HepG2 (cell line): ENCODE measurements around the gene RBPJ.

ENCODE experiments used
- CTCF ChIP-seq: sonication (generic); formaldehyde crosslinking; IDR thresholded peaks from 2 replicates; pipeline ENCODE4 v1.5.0; 2020; ENCODE audit warnings: mild to moderate bottlenecking, missing genetic modification reagents, moderate library complexity
- EP300 ChIP-seq, 3 experiments: sonication (generic) in 1 of 3; formaldehyde crosslinking in 1 of 3; IDR thresholded peaks; 2 replicates each; pipeline versions ENCODE4 v1.5.1 to v1.6.1; 2011 to 2020; ENCODE audit warnings: low read depth in 2 of 3, low read length in 2 of 3, borderline replicate concordance in 1 of 3, improper control_type of control experiment in 1 of 3, mild to moderate bottlenecking in 1 of 3, missing genetic modification reagents in 1 of 3, moderate library complexity in 1 of 3
- GZF1 ChIP-seq: sonication (generic); formaldehyde crosslinking; IDR thresholded peaks from 2 replicates; pipeline ENCODE4 v1.5.1; 2020; ENCODE audit warnings: mild to moderate bottlenecking, missing genetic modification reagents
- HDAC1 ChIP-seq: sonication (generic); formaldehyde crosslinking; IDR thresholded peaks from 2 replicates; pipeline ENCODE4 v1.5.1; 2020; ENCODE audit warnings: mild to moderate bottlenecking, missing genetic modification reagents
- POLR2AphosphoS2 ChIP-seq: IDR thresholded peaks from 2 replicates; pipeline ENCODE4 v1.6.1; 2011; ENCODE audit warnings: low read depth, low read length, improper control_type of control experiment
- TFAP4 ChIP-seq: sonication (generic); IDR thresholded peaks from 2 replicates; pipeline ENCODE4 v1.6.1; 2016; ENCODE audit warnings: low read depth, borderline replicate concordance
- TF ChIP-seq, protein P1 (sequence below): sonication (generic); formaldehyde crosslinking; IDR thresholded peaks from 2 replicates; pipeline ENCODE4 v1.4.0; 2020; ENCODE audit warnings: mild to moderate bottlenecking, missing genetic modification reagents

DNA sequence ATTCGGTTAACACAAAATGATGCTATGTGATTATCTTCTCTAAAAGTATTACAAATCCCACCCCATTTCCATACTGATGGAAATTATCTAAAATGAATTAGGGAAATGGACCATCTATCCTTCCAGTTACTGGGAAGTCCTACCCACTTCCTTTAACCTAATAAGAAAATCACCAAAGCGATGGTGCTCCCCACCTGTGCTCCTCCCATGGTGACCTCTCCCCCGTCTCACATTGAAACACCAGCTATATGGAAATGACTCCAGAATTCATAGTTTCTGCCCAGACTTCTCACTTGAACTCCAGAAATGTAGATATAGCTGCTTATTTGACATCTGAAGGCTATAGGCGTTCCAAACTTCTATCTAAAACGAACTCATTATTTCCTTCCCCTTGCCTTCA is 121.0 kb downstream of the RBPJ start:
- TF ChIP-seq POLR2AphosphoS2, result no peak
- no peak for TF ChIP-seq CTCF (CRISPR knock-in tag)
- TF ChIP-seq EP300 (IDR thresholded peaks at IDR 0.05; ENCODE audit: low read depth in 2 of 2, low read length in 2 of 2), result no peak
- no peak for TF ChIP-seq EP300 (CRISPR knock-in tag; IDR thresholded peaks at IDR 0.05; ENCODE audit: borderline replicate concordance)
- no peak for TF ChIP-seq GZF1 (CRISPR knock-in tag)
- TF ChIP-seq TFAP4, result no peak
- TF ChIP-seq, protein P1, sequence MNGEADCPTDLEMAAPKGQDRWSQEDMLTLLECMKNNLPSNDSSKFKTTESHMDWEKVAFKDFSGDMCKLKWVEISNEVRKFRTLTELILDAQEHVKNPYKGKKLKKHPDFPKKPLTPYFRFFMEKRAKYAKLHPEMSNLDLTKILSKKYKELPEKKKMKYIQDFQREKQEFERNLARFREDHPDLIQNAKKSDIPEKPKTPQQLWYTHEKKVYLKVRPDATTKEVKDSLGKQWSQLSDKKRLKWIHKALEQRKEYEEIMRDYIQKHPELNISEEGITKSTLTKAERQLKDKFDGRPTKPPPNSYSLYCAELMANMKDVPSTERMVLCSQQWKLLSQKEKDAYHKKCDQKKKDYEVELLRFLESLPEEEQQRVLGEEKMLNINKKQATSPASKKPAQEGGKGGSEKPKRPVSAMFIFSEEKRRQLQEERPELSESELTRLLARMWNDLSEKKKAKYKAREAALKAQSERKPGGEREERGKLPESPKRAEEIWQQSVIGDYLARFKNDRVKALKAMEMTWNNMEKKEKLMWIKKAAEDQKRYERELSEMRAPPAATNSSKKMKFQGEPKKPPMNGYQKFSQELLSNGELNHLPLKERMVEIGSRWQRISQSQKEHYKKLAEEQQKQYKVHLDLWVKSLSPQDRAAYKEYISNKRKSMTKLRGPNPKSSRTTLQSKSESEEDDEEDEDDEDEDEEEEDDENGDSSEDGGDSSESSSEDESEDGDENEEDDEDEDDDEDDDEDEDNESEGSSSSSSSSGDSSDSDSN (CRISPR knock-in tag), result no peak
- no peak for TF ChIP-seq HDAC1 (CRISPR knock-in tag)
